A172 (cell line): ENCODE measurements around the gene ZNF639. TPM values are rescaled to one million over a fixed set of nuclear protein-coding genes. Genes with fewer than 3 reads are reported as not detected.

ENCODE experiments used
- DNase-seq: peaks from one replicate; pipeline ENCODE4 v3.0.0-alpha.2; 2015; ENCODE audit warnings: low spot score
- total RNA-seq: library from RNA; depleted of rRNA; stranded (reverse); fragments of >200 nt; shearing (Covaris generic); gene quantifications from 2 replicates; pipeline ENCODE4 v1.2.3, GENCODE V29; 2014

The ZNF639 gene
- total RNA-seq, 1 experiment from 2014 or later: 145 TPM

DNA sequence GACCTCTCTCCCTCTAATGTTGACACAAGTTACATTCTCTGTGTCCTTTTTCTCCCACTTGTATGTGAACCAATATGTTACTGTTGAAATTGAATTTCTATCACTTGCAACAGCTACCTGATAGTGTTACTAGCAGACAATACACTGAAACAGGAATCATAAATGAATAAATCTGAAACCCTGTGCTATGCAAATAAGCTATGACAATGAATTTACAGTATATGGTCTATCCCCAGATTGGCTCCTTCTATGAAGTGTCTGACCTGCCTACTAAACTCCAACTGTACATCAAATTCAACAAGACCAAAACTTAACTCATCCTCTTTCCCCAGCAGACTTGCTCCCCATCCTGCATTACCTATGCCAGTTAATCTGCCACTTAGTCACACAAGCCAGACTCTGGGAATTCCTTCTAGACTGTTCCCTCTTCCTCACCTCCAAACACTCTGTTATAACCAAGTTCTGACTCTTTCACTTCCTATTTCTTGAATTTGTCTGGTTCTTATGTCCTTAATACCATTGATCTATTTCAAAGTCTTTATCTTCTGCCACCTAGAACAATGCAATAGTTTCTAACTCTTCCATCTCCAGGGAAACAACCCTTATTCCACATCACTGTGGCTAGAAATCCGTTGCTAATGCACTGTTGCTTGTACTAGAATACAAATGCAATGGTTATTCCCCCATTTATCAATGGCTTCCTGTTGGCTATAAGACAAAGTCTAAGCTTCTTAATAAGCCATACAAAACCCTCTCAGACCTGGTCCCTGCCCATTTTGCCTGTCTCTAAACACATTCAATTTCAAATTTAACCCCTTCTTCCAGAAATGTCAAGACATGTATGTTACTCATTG lies 13.4 kb upstream of the ZNF639 start:
- DNase-seq: no peak

DNA sequence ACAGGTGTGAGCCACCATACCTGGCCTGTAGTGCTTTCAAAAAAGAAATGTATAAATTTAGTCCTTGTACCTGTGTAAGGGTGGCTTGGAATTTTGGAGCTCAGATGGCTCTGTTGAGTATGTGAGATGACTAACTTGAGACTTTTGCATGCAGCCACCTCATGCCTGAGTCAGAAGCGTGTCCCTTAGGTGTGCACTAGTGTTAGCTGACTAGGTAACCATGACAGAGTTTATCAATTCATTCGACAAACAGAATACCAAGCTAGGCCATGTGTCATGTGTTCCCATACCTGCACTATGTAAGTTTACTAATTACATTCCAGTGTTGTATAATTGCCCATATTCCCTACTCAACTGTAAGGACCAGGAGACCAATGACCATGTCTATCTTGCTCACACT lies 4.0 kb upstream of the ZNF639 start:
- DNase-seq: no peak

DNA sequence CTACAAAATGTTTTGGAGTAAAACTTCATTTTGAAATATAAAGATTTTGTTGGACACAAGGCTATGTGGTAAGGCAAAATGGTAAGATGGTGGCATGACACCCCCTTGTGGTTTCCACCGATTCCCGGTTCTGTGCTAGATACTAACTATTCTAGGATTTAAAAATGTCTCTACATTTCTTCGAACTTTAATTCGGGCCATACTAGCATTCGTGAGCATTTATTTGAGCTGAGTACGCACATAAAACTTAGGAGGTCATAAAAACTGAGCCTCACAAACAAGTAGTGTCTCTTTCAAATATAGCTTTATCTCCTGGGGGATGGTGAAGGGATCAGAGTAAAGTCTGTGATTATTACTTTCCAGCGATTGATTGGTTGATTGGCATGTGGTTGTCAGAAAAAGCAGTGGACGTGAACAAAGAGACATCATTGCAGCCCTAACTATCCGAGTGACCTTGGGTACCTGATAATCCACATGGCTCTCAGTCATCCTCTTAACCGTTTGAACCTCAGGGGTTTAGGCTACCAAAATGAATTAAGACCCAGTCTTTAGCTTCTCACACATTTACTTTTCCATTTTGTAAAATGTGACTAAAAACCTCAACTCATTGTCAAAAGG lies 1.1 kb upstream of the ZNF639 start:
- DNase-seq: peak; percentile 76

DNA sequence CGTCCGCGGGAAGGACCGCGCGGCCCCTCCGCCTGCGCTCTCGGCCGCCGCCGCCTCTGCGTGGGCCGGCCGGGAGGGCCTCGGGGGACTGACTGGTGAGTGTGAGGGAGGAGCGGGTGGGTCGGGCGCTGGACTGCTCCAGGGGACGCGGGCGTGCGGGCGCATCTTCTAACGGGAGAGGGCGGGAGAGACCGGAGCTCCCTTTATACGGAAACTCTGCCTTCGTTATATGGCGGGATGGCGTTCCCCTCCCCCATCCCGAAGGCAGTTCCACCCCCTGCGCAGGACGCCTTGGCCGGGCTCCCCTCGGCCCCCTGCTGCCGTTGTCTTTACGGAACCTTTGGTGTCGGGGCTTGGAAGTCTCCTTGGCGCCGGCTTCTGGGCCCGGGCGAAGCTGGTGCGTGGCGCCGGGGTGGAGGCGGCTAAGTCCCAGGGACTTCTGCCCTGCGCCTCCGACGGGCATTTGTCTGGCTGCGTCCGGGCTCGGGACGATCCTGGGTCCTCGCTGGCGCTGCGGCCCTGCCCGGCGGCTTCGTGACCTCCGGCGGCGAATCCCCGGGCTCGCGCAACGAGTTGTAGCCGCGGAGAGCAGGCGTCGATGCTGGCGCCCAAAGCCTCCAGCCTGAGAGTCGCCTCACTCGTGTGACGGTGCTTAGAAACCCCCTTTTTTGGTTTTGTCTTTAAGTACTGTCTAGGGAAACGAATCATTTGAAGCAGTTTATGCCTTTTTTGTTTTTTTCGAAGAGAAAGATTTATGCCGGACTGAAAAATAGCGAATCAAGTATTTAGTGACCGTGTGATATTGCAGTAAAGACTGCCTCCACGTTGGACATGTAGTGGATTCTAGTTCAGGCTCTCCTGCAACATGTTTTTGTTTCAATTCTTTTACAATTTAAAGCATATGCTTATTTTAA lies 623 bp downstream of the ZNF639 start:
- peak; percentile 69 for DNase-seq

DNA sequence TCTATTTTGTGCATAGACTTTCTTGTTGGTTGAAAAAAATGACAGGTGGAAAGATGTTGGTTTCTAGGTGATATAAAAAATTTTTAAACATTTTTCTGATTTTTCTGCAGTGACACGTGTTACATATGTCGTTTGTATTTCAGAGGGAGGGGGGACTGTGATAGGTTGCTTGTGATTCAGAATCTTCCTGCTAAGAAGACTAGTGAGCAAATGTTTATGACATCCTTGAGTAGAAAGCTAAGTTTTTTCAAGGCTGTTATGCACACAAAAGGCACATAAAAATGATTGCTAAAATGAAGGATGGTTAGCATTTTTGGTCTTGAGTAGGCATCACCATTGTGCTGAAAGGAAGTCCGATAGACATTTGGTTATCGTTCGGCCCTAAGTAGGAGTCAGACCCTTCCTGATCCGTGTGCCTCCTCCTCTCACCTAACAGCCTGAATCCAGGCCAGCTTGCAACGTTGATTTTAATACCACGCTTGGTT lies 1.5 kb downstream of the ZNF639 start:
- peak; percentile 48 for DNase-seq

DNA sequence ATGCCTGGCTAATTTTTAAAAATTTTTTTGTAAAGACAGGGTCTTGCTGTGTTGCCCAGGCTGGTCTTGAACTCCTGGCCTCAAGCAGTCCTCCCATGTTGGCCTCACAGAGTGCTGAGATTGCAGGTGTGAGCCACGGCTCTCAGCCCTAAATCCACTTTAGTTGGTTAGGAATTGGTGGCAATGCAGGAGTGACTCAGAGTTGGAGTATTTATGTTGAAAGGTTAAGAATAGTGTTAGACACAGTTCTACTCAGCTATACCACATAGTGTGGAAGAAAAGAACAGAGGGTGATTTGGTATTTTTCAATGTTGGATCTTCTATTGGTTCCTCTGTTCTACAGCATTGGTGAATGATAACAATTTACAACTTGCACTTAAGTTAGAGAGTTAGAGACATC lies 7.6 kb downstream of the ZNF639 start:
- DNase-seq: no peak

DNA sequence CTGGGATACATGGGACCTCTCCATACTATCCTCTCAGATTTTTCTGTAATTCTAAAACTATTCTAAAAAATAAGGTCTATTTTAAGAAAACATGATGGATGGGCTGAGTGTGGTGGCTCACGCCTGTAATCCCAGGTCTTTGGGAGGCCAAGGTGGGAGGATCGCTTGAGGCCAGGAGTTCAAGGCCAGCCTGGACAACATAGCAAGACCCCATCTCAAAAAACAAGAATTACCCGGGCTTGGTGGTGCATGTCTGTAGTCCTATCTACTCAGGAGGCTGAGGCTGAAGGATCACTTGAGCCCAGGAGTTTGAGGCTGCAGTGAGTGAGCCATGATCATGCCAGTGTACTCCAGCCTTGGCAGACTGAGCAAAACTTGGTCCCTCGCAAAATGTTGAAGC lies 9.4 kb downstream of the ZNF639 start:
- DNase-seq: no peak

DNA sequence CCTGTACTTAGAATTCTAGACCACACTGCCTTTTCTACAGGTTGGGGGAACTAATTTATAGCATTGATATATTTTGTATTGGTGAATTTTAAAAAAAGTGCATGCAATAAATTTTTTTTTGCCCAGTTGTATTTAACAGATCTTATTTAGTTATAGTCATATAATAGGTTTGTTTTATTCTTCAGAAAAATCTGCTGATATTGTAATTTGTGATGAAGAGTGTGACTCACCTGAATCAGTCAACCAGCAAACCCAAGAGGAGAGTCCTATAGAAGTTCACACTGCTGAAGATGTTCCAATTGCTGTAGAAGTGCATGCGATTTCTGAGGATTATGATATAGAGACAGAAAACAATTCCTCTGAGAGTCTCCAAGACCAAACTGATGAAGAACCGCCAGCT lies 10.3 kb downstream of the ZNF639 start:
- no peak for DNase-seq

DNA sequence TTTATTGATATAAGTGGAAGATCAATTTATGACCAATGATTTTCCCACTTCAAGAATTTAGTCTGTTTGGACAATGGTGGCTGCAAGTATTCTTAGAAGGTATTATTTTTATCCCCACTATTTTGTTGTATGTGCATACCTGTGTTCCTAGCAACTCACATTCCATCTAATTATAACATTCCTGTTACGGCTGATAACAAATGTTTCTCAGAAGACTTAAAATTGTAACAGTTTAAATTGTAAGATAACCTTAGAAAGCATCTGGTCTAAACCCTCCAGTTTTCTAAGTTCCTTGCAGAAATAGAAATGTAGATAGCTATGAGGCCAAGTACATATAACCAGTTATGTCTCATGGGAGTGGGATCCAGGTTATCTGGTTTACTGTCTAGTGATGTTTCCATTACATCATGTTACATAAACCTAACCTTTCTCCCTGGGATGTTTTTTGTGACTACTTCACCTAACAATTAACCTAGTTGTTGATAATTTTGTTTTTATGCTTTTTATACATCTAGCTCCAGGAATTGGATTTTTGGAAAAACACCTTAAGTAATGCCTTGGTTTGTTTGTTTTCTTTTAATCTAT lies 13.6 kb downstream of the ZNF639 start:
- no peak for DNase-seq

DNA sequence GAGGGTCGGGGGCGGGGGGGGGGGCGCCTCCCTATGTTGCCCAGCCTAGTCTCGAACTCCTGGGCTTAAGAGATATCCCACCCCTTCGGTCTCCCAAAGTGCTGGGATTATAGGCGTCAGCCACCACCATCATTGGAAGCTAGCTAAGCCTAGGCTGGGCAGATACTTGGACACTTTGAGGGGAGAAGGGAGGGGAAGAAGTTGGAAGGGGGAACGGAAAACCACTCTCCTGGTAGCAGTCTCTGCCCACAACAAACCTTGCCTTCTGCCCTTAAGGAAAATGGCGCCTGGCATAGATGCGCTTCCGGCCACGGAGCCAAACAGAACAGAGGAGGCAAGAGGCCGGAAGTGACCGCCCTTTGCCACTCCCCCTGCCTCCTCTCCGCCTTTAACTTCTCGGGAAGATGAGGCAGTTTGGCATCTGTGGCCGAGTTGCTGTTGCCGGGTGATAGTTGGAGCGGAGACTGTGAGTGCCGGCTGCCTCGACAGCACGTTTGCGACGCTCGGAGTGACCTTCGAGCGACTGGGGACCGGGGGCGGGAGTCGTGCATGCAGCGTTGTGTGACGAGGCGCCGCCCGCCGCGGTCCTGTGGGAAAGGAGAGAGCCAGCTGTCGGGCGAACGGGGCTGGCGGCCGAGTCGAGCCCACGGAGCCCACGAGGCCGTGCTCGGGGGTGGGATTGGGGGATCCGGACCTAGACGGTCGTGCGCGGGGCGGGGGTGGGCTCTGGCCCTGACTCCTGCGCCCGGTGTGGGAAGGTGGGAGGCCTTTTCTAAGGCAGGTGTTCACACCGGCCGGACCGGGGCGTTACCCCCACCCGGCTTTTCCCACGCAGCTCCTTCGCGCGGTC lies 24.7 kb downstream of the ZNF639 start, which contains the start of gene MFN1:
MFN1 (plus strand) TSS at position 365 of the 850 bp plus-strand sequence. CDS start 1,143 bp downstream, outside the sequence.
- DNase-seq: peak; percentile 98

DNA sequence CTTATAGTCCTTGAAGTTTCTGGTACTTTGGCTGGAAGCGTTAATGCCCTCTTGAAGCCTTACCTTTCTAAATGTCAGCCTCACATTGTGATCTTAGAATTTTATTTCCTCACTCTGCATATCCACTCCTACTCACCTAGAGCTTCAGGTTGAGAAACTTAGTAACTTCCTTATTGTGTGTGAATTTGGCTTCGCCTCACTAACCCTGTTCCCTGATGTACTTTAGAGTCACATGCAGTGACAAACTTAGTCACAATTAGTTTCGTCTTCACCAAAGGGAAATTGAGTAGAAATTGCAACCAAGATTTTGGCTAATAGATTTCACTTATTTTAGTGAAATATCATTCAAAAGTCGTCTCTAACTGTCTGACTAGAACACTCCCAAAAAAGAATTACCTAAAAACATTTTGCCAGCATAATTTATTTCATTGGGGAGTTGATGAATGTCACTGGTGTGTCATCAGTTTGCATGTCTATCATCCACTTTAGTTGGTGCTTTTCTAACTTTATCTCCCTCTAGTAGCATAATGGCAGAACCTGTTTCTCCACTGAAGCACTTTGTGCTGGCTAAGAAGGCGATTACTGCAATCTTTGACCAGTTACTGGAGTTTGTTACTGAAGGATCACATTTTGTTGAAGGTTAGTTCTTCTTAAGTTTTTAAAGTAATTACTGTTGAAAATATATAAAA lies 25.6 kb downstream of the ZNF639 start:
- no peak for DNase-seq

DNA sequence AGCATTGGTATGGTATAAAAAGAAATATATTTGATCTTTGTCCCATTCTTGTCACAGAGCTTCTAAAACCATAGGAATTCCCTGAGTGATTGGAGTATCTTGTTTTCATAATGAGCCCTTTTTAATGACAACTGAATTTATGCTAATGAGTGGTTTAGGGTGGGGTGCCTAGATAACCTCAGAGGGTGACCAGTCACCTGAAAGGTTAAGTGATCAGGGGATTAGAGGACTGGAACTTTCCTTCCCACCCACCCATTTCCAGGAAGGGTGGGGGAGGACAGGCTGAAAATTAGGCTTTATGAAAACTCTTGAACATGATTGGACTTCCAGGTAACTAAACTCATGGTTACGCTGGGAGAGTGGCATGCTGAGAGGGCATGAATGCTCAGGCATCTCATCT lies 33.2 kb downstream of the ZNF639 start:
- DNase-seq: no peak

DNA sequence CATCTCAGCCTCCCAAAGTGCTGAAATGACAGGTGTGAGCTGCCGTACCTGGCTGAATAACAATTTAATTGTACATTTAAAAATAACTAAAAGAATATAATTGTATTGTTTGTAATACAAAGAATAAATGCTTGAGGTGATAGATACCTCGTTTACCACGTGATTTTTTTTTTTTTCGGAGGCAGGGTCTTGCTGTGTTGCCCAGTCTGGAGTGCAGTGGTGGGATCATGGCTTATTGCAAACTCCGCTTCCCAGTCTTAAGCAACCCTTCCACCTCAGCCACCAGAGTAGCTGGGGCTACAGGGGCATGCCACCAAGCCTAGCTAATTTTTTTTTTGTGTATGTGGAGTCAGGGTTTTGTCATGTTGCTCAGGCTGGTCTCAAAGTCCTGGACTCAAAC lies 40.5 kb downstream of the ZNF639 start:
- no peak for DNase-seq

DNA sequence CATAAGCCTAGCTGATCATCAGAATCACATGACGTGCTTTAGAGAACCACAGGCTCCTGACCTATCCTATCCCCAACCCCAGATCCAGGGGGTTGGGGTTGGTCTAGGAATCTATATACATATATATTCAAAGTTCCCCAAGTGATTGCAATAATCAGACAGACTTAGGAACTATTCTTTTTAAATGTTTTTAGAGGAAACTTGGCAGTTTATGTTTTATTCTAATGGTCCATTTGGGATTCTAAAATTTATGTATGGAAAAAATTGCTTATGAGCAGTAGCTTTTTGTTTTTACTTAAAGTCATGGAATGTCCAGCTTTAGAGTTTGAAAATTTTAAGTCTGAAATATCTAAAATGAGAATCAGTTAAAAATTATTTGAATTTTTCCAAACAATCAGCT lies 46.8 kb downstream of the ZNF639 start:
- no peak for DNase-seq

DNA sequence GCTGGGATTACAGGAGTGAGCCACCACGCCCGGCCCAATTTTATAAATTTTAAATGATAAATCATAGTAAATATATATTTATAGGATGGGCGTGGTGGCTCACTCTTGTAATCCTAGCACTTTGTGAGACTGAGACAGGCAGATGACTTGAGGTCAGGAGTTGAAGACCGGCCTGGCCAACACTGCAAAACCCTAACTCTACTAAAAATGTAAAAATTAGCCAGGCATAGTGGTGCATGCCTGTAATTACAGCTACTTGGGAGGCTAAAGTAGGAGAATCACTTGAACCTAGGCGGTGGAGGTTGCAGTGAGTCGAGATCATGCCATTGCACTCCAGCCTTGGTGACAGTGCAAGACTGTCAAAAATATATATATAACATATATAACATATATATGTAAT lies 51.1 kb downstream of the ZNF639 start:
- no peak for DNase-seq

DNA sequence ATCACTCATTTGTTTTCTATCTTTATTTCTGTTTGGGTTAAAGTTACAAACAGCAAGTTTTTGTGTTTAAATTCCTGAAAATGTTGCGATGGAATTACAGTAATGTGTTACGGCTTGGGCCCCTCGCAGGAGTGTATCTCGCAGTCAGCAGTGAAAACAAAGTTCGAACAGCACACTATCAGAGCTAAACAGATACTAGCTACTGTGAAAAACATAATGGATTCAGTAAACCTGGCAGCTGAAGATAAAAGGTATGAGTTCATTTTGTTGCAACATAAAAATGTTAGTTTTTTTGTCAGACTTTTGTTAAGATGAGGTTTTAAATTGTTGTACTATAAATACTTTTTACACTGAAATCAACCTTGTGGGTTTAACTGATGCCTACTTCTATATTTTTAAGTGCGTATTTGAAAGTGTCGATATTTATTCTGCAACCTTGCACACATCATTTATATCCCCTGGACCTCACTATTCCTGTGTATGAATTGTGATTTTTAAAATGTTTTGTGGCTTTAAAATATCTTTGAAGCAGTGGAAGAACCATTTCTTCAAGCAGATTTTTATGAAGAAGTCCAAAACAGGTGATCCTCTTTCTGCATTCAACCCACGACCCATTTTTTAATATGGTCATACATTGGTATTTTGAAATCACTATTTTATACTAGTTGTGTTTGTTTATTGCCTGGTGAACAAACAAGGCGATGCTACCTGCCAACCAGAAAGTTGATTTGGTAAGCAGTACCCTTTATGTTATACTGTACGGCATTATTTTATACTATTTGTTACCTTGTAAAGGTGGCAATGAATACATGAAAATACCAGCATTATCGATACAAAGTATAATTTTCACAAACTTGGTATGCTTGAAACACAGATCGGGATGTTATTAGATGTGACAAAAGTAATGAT lies 52.5 kb downstream of the ZNF639 start:
- DNase-seq: no peak

DNA sequence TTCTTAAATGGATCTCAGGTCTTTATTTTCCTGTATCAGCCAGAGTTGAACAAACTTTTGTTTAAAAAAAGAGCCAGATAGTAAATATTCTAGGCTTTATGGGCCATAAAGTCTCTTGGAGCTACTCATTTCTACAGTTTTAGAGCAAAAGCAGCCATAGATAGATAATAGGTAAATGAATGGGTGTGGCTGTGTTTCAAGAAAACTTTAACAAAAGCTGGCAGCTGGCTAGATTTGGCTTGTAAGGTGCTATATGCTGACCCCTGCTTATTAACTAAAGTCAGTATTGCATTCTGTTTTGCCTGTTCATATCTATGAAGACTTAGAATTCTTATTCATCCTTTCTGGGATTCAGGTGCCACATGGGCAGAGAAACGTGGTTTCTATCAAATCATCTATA lies 53.6 kb downstream of the ZNF639 start:
- DNase-seq: no peak
